Effector memory CD8-positive, alpha-beta T cell (primary cell): Measurements from ENCODE around the gene NHSL1.

ENCODE experiments used
- ATAC-seq: fragments of 150-1000 bp; cut with Tn5 transposase; replicated peaks from 2 replicates; pipeline ENCODE4 v1.10.0; 2021; ENCODE audit warnings: mild to moderate bottlenecking, moderate library complexity
- DNase-seq, 3 experiments: peaks; one replicate each; pipeline ENCODE4 v3.0.0; 2021
- H3K27ac Mint-ChIP-seq, 2 donors: one replicate each; pipeline ENCODE4 v1.8.0; 2022; ENCODE audit warnings: mild to moderate bottlenecking in 2 of 2, mixed read lengths in 2 of 2, moderate library complexity in 2 of 2
- H3K27me3 Mint-ChIP-seq, 2 donors: one replicate each; pipeline ENCODE4 v1.8.0; 2022; ENCODE audit warnings: mixed read lengths in 2 of 2
- H3K36me3 Mint-ChIP-seq: one replicate; pipeline ENCODE4 v1.8.0; 2022; ENCODE audit warnings: mild to moderate bottlenecking, moderate library complexity, mixed read lengths; ENCODE audit not compliant: insufficient read depth
- H3K4me1 Mint-ChIP-seq, 2 donors: one replicate each; pipeline ENCODE4 v1.8.0; 2022; ENCODE audit warnings: low read depth in 2 of 2, mixed read lengths in 2 of 2
- H3K4me3 Mint-ChIP-seq, 2 donors: one replicate each; pipeline ENCODE4 v1.8.0; 2022; ENCODE audit warnings: mild to moderate bottlenecking in 2 of 2, mixed read lengths in 2 of 2, moderate library complexity in 2 of 2
- H3K9me3 Mint-ChIP-seq, 2 donors: one replicate each; pipeline ENCODE4 v1.8.0; 2022; ENCODE audit warnings: mixed read lengths in 2 of 2

Gene NHSL1

GRCh38 chr6:138529478-138529877, 30.2 kb upstream of the NHSL1 start:
- ATAC-seq (no peak), DNase-seq (no peak)
- Mint-ChIP-seq H3K4me3 (no peak overlapping the region), H3K27ac (no peak overlapping the region), H3K27me3 (peaks cover 61 to 68% of the 10 kb centered on the region in 2 donors), H3K9me3 (no peaks in the 10 kb centered on the region), H3K4me1 (no peaks in the 10 kb centered on the region), H3K36me3 (no peaks in the 10 kb centered on the region)

- ATAC-seq = no peak
- H3K9me3 Mint-ChIP-seq = no peaks in the 10 kb centered on the region
- peaks cover 59 to 73% of the 10 kb centered on the region in 2 donors for H3K27me3 Mint-ChIP-seq
- H3K4me3 Mint-ChIP-seq = no peak overlapping the region
- H3K36me3 Mint-ChIP-seq = no peaks in the 10 kb centered on the region
- DNase-seq = no peak
- H3K27ac Mint-ChIP-seq = no peak overlapping the region
- no peaks in the 10 kb centered on the region for H3K4me1 Mint-ChIP-seq
These were observed 29.7 kb upstream of the NHSL1 start for GRCh38 chr6:138528956-138529355.

GRCh38 chr6:138528137-138528536, 28.8 kb upstream of the NHSL1 start:
- Mint-ChIP-seq H3K4me1 (no peaks in the 10 kb centered on the region), H3K4me3 (no peak overlapping the region), H3K36me3 (no peaks in the 10 kb centered on the region), H3K27me3 (peaks cover 59 to 74% of the 10 kb centered on the region in 2 donors), H3K27ac (no peak overlapping the region), H3K9me3 (no peaks in the 10 kb centered on the region)
- ATAC-seq = no peak
- DNase-seq = no peak

GRCh38 chr6:138527411-138528088, 28.3 kb upstream of the NHSL1 start:
- Mint-ChIP-seq H3K27ac (no peak overlapping the region), H3K27me3 (peaks cover 61 to 68% of the 10 kb centered on the region in 2 donors), H3K9me3 (no peaks in the 10 kb centered on the region), H3K4me1 (no peaks in the 10 kb centered on the region), H3K4me3 (no peak overlapping the region), H3K36me3 (no peaks in the 10 kb centered on the region)
- DNase-seq (no peak), ATAC-seq (no peak)

- no peak for DNase-seq
- no peaks in the 10 kb centered on the region for H3K4me1 Mint-ChIP-seq
- no peak overlapping the region for H3K27ac Mint-ChIP-seq
These were observed 27.5 kb upstream of the NHSL1 start for GRCh38 chr6:138526822-138527235.

GRCh38 chr6:138525355-138525754, 26.1 kb upstream of the NHSL1 start:
- H3K36me3 Mint-ChIP-seq = no peaks in the 10 kb centered on the region
- DNase-seq = no peak
- H3K27ac Mint-ChIP-seq = no peak overlapping the region
- no peaks in the 10 kb centered on the region for H3K9me3 Mint-ChIP-seq
- no peak for ATAC-seq
- H3K4me3 Mint-ChIP-seq = no peak overlapping the region
- peaks cover 0 to 2% of the 10 kb centered on the region in 2 donors for H3K4me1 Mint-ChIP-seq
- peaks cover 56 to 66% of the 10 kb centered on the region in 2 donors for H3K27me3 Mint-ChIP-seq

More at GRCh38 chr6:138526822-138527235, 27.5 kb upstream of the NHSL1 start:
- Mint-ChIP-seq H3K4me3 (no peak overlapping the region), H3K36me3 (no peaks in the 10 kb centered on the region), H3K27me3 (peaks cover 55 to 66% of the 10 kb centered on the region in 2 donors), H3K9me3 (no peaks in the 10 kb centered on the region)
- ATAC-seq = no peak

- ATAC-seq = no peak
- Mint-ChIP-seq H3K4me1 (peaks cover 0 to 2% of the 10 kb centered on the region in 2 donors), H3K36me3 (no peaks in the 10 kb centered on the region), H3K4me3 (no peak overlapping the region), H3K27ac (no peak overlapping the region), H3K27me3 (peaks cover 48 to 60% of the 10 kb centered on the region in 2 donors), H3K9me3 (no peaks in the 10 kb centered on the region)
- no peak for DNase-seq
These were observed 25.2 kb upstream of the NHSL1 start for GRCh38 chr6:138524526-138524925.

GRCh38 chr6:138523347-138524210, 24.3 kb upstream of the NHSL1 start:
- ATAC-seq (no peak), DNase-seq (no peak)
- H3K27ac Mint-ChIP-seq = no peak overlapping the region
- no peaks in the 10 kb centered on the region for H3K9me3 Mint-ChIP-seq
- H3K36me3 Mint-ChIP-seq = no peaks in the 10 kb centered on the region
- peaks cover 42 to 54% of the 10 kb centered on the region in 2 donors for H3K27me3 Mint-ChIP-seq
- H3K4me3 Mint-ChIP-seq = no peak overlapping the region
- peaks cover 0 to 2% of the 10 kb centered on the region in 2 donors for H3K4me1 Mint-ChIP-seq

- Mint-ChIP-seq H3K9me3 (peaks cover 0 to 2% of the 10 kb centered on the region in 2 donors), H3K4me1 (peaks cover 0 to 2% of the 10 kb centered on the region in 2 donors), H3K4me3 (no peak overlapping the region), H3K27ac (no peak overlapping the region), H3K36me3 (no peaks in the 10 kb centered on the region), H3K27me3 (peaks cover 39 to 59% of the 10 kb centered on the region in 2 donors)
- no peak for DNase-seq
- ATAC-seq = no peak
These were observed 23.3 kb upstream of the NHSL1 start for GRCh38 chr6:138522611-138523010.

- ATAC-seq (no peak), DNase-seq (no peak)
- H3K9me3 Mint-ChIP-seq = peaks cover 0 to 2% of the 10 kb centered on the region in 2 donors
- H3K36me3 Mint-ChIP-seq = no peaks in the 10 kb centered on the region
- peaks cover 33 to 55% of the 10 kb centered on the region in 2 donors for H3K27me3 Mint-ChIP-seq
- peaks cover 0 to 2% of the 10 kb centered on the region in 2 donors for H3K4me1 Mint-ChIP-seq
- no peak overlapping the region for H3K4me3 Mint-ChIP-seq
- no peak overlapping the region for H3K27ac Mint-ChIP-seq
These were observed 22.5 kb upstream of the NHSL1 start for GRCh38 chr6:138521790-138522189.

GRCh38 chr6:138520463-138520862, 21.2 kb upstream of the NHSL1 start:
- Mint-ChIP-seq H3K4me3 (no peak overlapping the region), H3K27me3 (peaks cover 25 to 46% of the 10 kb centered on the region in 2 donors), H3K36me3 (no peaks in the 10 kb centered on the region), H3K4me1 (peaks cover under 1 to 3% of the 10 kb centered on the region in 2 donors), H3K9me3 (peaks cover 0 to 2% of the 10 kb centered on the region in 2 donors), H3K27ac (no peak overlapping the region)
- DNase-seq (no peak), ATAC-seq (no peak)

GRCh38 chr6:138518054-138518453, 18.8 kb upstream of the NHSL1 start:
- Mint-ChIP-seq H3K27me3 (peaks cover 24 to 32% of the 10 kb centered on the region in 2 donors), H3K36me3 (no peaks in the 10 kb centered on the region)
- ATAC-seq = no peak

GRCh38 chr6:138517635-138518034, 18.3 kb upstream of the NHSL1 start:
- ATAC-seq (peak; percentile 57), DNase-seq (peak; percentile 51 to 55 (median 53))
- H3K4me1 Mint-ChIP-seq = peaks cover 13% of the 10 kb centered on the region in 2 donors
- no peaks in the 10 kb centered on the region for H3K36me3 Mint-ChIP-seq
- H3K27me3 Mint-ChIP-seq = peaks cover 24 to 36% of the 10 kb centered on the region in 2 donors
- H3K27ac Mint-ChIP-seq = no peak overlapping the region
- no peak overlapping the region for H3K4me3 Mint-ChIP-seq
- H3K9me3 Mint-ChIP-seq = peaks cover 0 to 2% of the 10 kb centered on the region in 2 donors

More at GRCh38 chr6:138518054-138518453, 18.8 kb upstream of the NHSL1 start:
- Mint-ChIP-seq H3K4me3 (no peak overlapping the region), H3K9me3 (peaks cover 0 to 2% of the 10 kb centered on the region in 2 donors), H3K4me1 (peaks cover 13% of the 10 kb centered on the region in 2 donors), H3K27ac (no peak overlapping the region)
- no peak for DNase-seq
